Neural cell (in vitro differentiated cells): ENCODE measurements around the gene PEAR1. TPM values are rescaled to one million over a fixed set of nuclear protein-coding genes. Genes with fewer than 3 reads are reported as not detected.

Experiments
- H2AFZ ChIP-seq: fragments of 200-600, 300-800 bp; sonication (generic), shearing (Covaris generic); 2 replicates; pipeline ENCODE4 v1.6.0; 2014; ENCODE audit warnings: low read depth, mild to moderate bottlenecking, antibody characterized with exemption, low read length, moderate library complexity
- H3F3A ChIP-seq: fragments of 200-600 bp; shearing (Covaris generic); 2 replicates; pipeline ENCODE4 v1.6.1; 2016; ENCODE audit warnings: mild to moderate bottlenecking, moderate library complexity, mixed read lengths, antibody characterized with exemption, low read length; ENCODE audit not compliant: insufficient read depth, poor library complexity, severe bottlenecking
- H3K27ac ChIP-seq: fragments of 200-600, 300-800 bp; sonication (generic), shearing (Covaris generic); 2 replicates; pipeline ENCODE4 v1.5.1; 2014; ENCODE audit warnings: mild to moderate bottlenecking, low read length, moderate library complexity
- H3K27me3 ChIP-seq: fragments of 300-800, 200-600 bp; sonication (generic), shearing (Covaris generic); 2 replicates; pipeline ENCODE4 v1.6.0; 2014; ENCODE audit warnings: mild to moderate bottlenecking, low read depth, low read length, moderate library complexity; ENCODE audit not compliant: insufficient read depth
- H3K36me3 ChIP-seq: fragments of 300-800, 200-600 bp; sonication (generic), shearing (Covaris generic); 2 replicates; pipeline ENCODE4 v1.5.1; 2014; ENCODE audit warnings: mild to moderate bottlenecking, antibody characterized with exemption, low read length, moderate library complexity; ENCODE audit not compliant: insufficient read depth
- H3K4me2 ChIP-seq: fragments of 300-800, 200-600 bp; sonication (generic), shearing (Covaris generic); 2 replicates; pipeline ENCODE4 v1.6.0; 2014; ENCODE audit warnings: mild to moderate bottlenecking, low read length
- H3K4me3 ChIP-seq: fragments of 300-800, 200-600 bp; sonication (generic), shearing (Covaris generic); 2 replicates; pipeline ENCODE4 v1.5.1; 2014; ENCODE audit warnings: mild to moderate bottlenecking, low read length, moderate library complexity
- H3K79me2 ChIP-seq: fragments of 200-600 bp; shearing (Covaris generic); replicated peaks from 2 replicates; pipeline ENCODE4 v1.6.0; 2014; ENCODE audit warnings: mild to moderate bottlenecking, low read length, moderate library complexity; ENCODE audit not compliant: insufficient read depth
- H3K9ac ChIP-seq: fragments of 300-800, 200-600 bp; sonication (generic), shearing (Covaris generic); 2 replicates; pipeline ENCODE4 v1.6.1; 2016; ENCODE audit warnings: mild to moderate bottlenecking, low read length, mixed read lengths
- H3K9me2 ChIP-seq: fragments of 200-600 bp; shearing (Covaris generic); 2 replicates; pipeline ENCODE4 v1.6.1; 2016; ENCODE audit warnings: mild to moderate bottlenecking, low read length, mixed read lengths; ENCODE audit not compliant: insufficient read depth
- H3K9me3 ChIP-seq: fragments of 200-600, 300-800 bp; sonication (generic), shearing (Covaris generic); 2 replicates; pipeline ENCODE4 v1.6.1; 2016; ENCODE audit warnings: mild to moderate bottlenecking, mixed run types, low read length, moderate library complexity, mixed read lengths
- H4K20me1 ChIP-seq: fragments of 200-600 bp; shearing (Covaris generic); 2 replicates; pipeline ENCODE4 v1.6.1; 2016; ENCODE audit warnings: mild to moderate bottlenecking, mixed run types; ENCODE audit not compliant: insufficient read depth
- EP300 ChIP-seq: fragments of 450-650 bp; conservative IDR thresholded peaks from 2 replicates; pipeline ENCODE4 v1.6.1; 2014; ENCODE audit warnings: antibody characterized with exemption, mild to moderate bottlenecking, moderate library complexity; ENCODE audit not compliant: poor library complexity, severe bottlenecking
- EZH2 ChIP-seq: fragments of 200-600, 300-800 bp; shearing (Covaris generic), sonication (generic); IDR thresholded peaks from 2 replicates; pipeline ENCODE4 v1.6.1; 2014; ENCODE audit warnings: antibody characterized with exemption, low read length, borderline replicate concordance, mild to moderate bottlenecking; ENCODE audit not compliant: insufficient read depth, poor library complexity, severe bottlenecking
- MXI1 ChIP-seq: fragments of 450-650 bp; conservative IDR thresholded peaks from 2 replicates; pipeline ENCODE4 v1.6.1; 2014; ENCODE audit warnings: antibody characterized with exemption, mild to moderate bottlenecking; ENCODE audit not compliant: poor library complexity, severe bottlenecking
- POLR2AphosphoS5 ChIP-seq: IDR thresholded peaks from 2 replicates; pipeline ENCODE4 v1.6.1; 2012
- RAD21 ChIP-seq: fragments of 450-650 bp; conservative IDR thresholded peaks from 2 replicates; pipeline ENCODE4 v1.6.1; 2014; ENCODE audit warnings: antibody characterized with exemption, mild to moderate bottlenecking, moderate library complexity
- SMC3 ChIP-seq: fragments of 450-650 bp; conservative IDR thresholded peaks from 2 replicates; pipeline ENCODE4 v1.6.1; 2014; ENCODE audit warnings: antibody characterized with exemption, mild to moderate bottlenecking, moderate library complexity; ENCODE audit not compliant: poor library complexity
- TAF1 ChIP-seq: IDR thresholded peaks from 2 replicates; pipeline ENCODE4 v1.6.1; 2012; ENCODE audit warnings: low read depth
- polyA plus RNA-seq: library from polyadenylated mRNA; depleted of rRNA; stranded (reverse); fragments of >200 nt; gene quantifications from 2 replicates; pipeline ENCODE4 v1.2.3, GENCODE V29; 2014
- TF ChIP-seq, protein P1 (sequence below): fragments of 450-650 bp; IDR thresholded peaks from 2 replicates; pipeline ENCODE4 v1.5.1; 2014; ENCODE audit warnings: antibody characterized with exemption, mild to moderate bottlenecking, moderate library complexity; ENCODE audit not compliant: poor library complexity, severe bottlenecking
- TF ChIP-seq, protein P2 (sequence below): IDR thresholded peaks from 2 replicates; pipeline ENCODE4 v1.6.1; 2012; ENCODE audit warnings: borderline replicate concordance

PEAR1 gene
- polyA plus RNA-seq, 1 donor from 2014 or later, result not detected

DNA sequence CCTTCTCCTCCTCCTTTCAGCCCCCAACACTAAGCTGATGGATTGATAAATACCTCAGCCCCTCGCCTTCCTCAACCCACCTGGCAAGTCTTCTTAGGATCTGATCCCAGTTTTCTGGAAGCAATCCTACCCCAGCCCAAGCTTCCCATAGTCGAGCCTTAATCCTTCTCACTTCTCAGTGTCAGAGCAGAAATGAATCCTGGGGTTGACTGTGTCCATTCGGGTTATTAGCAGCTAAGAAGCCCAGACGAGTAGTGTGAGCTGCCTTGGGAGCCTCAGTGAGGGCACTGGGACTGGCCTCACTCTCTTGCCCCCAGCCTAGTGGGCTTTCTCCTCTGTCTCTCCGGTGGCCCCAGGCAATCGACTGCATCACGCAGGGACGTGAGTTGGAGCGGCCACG lies 12.4 kb upstream of the PEAR1 start:
- Histone ChIP-seq H3K9me3 (no peaks in the 10 kb centered on the region), H3K79me2 (no peaks in the 10 kb centered on the region), H3F3A (no peaks in the 10 kb centered on the region), H3K27ac (no peak overlapping the region), H3K27me3 (no peaks in the 10 kb centered on the region), H4K20me1 (no peaks in the 10 kb centered on the region), H3K36me3 (no peaks in the 10 kb centered on the region), H2AFZ (no peak overlapping the region), H3K4me2 (no peak overlapping the region), H3K9ac (no peak overlapping the region), H3K9me2 (no peaks in the 10 kb centered on the region), H3K4me3 (no peak overlapping the region)
- TF ChIP-seq EP300, result no peak
- TF ChIP-seq TAF1, result no peak
- TF ChIP-seq, protein P1, sequence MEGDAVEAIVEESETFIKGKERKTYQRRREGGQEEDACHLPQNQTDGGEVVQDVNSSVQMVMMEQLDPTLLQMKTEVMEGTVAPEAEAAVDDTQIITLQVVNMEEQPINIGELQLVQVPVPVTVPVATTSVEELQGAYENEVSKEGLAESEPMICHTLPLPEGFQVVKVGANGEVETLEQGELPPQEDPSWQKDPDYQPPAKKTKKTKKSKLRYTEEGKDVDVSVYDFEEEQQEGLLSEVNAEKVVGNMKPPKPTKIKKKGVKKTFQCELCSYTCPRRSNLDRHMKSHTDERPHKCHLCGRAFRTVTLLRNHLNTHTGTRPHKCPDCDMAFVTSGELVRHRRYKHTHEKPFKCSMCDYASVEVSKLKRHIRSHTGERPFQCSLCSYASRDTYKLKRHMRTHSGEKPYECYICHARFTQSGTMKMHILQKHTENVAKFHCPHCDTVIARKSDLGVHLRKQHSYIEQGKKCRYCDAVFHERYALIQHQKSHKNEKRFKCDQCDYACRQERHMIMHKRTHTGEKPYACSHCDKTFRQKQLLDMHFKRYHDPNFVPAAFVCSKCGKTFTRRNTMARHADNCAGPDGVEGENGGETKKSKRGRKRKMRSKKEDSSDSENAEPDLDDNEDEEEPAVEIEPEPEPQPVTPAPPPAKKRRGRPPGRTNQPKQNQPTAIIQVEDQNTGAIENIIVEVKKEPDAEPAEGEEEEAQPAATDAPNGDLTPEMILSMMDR, result no peak
- no peak for TF ChIP-seq MXI1
- no peak for TF ChIP-seq RAD21
- TF ChIP-seq, protein P2, sequence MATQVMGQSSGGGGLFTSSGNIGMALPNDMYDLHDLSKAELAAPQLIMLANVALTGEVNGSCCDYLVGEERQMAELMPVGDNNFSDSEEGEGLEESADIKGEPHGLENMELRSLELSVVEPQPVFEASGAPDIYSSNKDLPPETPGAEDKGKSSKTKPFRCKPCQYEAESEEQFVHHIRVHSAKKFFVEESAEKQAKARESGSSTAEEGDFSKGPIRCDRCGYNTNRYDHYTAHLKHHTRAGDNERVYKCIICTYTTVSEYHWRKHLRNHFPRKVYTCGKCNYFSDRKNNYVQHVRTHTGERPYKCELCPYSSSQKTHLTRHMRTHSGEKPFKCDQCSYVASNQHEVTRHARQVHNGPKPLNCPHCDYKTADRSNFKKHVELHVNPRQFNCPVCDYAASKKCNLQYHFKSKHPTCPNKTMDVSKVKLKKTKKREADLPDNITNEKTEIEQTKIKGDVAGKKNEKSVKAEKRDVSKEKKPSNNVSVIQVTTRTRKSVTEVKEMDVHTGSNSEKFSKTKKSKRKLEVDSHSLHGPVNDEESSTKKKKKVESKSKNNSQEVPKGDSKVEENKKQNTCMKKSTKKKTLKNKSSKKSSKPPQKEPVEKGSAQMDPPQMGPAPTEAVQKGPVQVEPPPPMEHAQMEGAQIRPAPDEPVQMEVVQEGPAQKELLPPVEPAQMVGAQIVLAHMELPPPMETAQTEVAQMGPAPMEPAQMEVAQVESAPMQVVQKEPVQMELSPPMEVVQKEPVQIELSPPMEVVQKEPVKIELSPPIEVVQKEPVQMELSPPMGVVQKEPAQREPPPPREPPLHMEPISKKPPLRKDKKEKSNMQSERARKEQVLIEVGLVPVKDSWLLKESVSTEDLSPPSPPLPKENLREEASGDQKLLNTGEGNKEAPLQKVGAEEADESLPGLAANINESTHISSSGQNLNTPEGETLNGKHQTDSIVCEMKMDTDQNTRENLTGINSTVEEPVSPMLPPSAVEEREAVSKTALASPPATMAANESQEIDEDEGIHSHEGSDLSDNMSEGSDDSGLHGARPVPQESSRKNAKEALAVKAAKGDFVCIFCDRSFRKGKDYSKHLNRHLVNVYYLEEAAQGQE, result no peak
- TF ChIP-seq SMC3, result no peak
- no peak for TF ChIP-seq EZH2
- TF ChIP-seq POLR2AphosphoS5, result no peak

DNA sequence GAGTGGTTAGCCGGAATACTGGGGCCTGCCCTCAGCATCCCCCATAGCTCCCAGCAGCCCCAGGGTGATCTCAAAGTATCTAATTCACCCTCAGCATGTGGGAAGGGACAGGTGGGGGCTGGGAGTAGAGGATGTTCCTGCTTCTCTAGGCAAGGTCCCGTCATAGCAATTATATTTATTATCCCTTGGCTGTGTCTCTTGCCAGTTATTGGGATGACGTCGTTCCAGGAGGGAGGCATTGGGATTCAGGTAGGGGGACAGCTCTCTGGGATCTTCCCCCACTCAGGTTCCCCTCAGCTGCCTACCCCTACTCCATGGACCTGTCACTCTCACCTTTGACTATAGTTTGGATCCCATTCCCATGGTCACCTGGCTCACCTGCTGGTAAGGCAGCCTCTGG lies 11.9 kb upstream of the PEAR1 start:
- Histone ChIP-seq H4K20me1 (no peaks in the 10 kb centered on the region), H3K79me2 (no peaks in the 10 kb centered on the region), H3K27ac (no peak overlapping the region), H3K9me2 (no peaks in the 10 kb centered on the region), H3K9me3 (no peaks in the 10 kb centered on the region), H3K36me3 (no peaks in the 10 kb centered on the region), H3K27me3 (no peaks in the 10 kb centered on the region), H3K9ac (no peak overlapping the region), H3F3A (no peaks in the 10 kb centered on the region), H2AFZ (no peak overlapping the region), H3K4me2 (no peak overlapping the region), H3K4me3 (no peak overlapping the region)
- no peak for TF ChIP-seq POLR2AphosphoS5
- no peak for TF ChIP-seq MXI1
- no peak for TF ChIP-seq SMC3
- no peak for TF ChIP-seq EP300
- no peak for TF ChIP-seq RAD21

DNA sequence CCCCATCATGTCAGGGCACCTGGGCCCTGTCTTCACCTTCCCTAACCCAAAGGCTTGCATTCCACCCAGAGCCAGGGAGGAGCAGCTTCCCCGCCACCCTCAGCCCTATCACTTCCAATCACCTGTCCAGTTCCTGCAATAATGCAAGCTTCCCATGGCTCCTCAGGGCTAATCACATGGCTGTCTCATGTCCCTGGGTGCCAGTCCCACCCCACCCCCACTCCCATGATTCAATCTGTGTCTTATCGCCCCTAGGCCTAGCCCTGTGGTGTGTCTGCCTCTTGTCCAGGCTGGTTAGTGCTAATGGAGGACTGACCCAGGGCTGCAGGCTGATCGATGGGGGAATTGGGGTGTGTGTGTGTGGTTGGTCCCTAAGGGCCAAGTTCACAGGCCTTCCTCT lies 11.0 kb upstream of the PEAR1 start:
- TF ChIP-seq TAF1 (no peak), POLR2AphosphoS5 (no peak), RAD21 (no peak), EZH2 (no peak), MXI1 (no peak), EP300 (no peak), SMC3 (no peak)
- TF ChIP-seq, protein P1, result no peak
- TF ChIP-seq, protein P2, result no peak
- Histone ChIP-seq H3K27ac (no peak overlapping the region), H3F3A (no peaks in the 10 kb centered on the region)

More for the DNA sequence above, 11.0 kb upstream of the PEAR1 start:
- H2AFZ ChIP-seq, result no peak overlapping the region
- H3K9me3 ChIP-seq, result no peaks in the 10 kb centered on the region
- no peak overlapping the region for H3K4me3 ChIP-seq
- H3K4me2 ChIP-seq, result no peak overlapping the region
- no peak overlapping the region for H3K9ac ChIP-seq
- H3K36me3 ChIP-seq, result no peaks in the 10 kb centered on the region
- no peaks in the 10 kb centered on the region for H3K9me2 ChIP-seq
- no peaks in the 10 kb centered on the region for H4K20me1 ChIP-seq
- no peaks in the 10 kb centered on the region for H3K27me3 ChIP-seq
- H3K79me2 ChIP-seq, result no peaks in the 10 kb centered on the region
